Endodermal cell (in vitro differentiated cells): ENCODE data around the gene NSUN6. TPM values are rescaled to one million over a fixed set of nuclear protein-coding genes. Genes with fewer than 3 reads are reported as not detected.

Source experiments
- DNase-seq: peaks from one replicate; pipeline ENCODE4 v3.0.0-alpha.2; 2017
- H3K27ac ChIP-seq: 2 replicates; pipeline ENCODE4 v1.5.1; 2013; ENCODE audit warnings: mild to moderate bottlenecking, low read depth, low read length, moderate library complexity
- H3K27me3 ChIP-seq: 2 replicates; pipeline ENCODE4 v1.6.1; 2013; ENCODE audit warnings: mild to moderate bottlenecking, low read length, moderate library complexity; ENCODE audit not compliant: insufficient read depth, control insufficient read depth, poor library complexity, severe bottlenecking
- H3K36me3 ChIP-seq: 2 replicates; pipeline ENCODE4 v1.7.0; 2013; ENCODE audit warnings: mild to moderate bottlenecking, low read length, moderate library complexity; ENCODE audit not compliant: control insufficient read depth, insufficient read depth
- H3K4me1 ChIP-seq: one replicate; pipeline ENCODE4 v1.7.0; 2013; ENCODE audit warnings: low read length; ENCODE audit not compliant: control insufficient read depth, insufficient read depth
- H3K4me3 ChIP-seq: 2 replicates; pipeline ENCODE4 v1.5.1; 2013; ENCODE audit warnings: mild to moderate bottlenecking, low read length, moderate library complexity
- H3K9ac ChIP-seq: 2 replicates; pipeline ENCODE4 v1.6.1; 2013; ENCODE audit warnings: mild to moderate bottlenecking, low read length, moderate library complexity; ENCODE audit not compliant: poor library complexity, severe bottlenecking; ENCODE audit errors: extremely low read depth
- H3K9me3 ChIP-seq: 2 replicates; pipeline ENCODE4 v1.6.1; 2013; ENCODE audit warnings: mild to moderate bottlenecking, low read length, moderate library complexity; ENCODE audit not compliant: control insufficient read depth
- H3K27ac Mint-ChIP-seq: 2 replicates; pipeline ENCODE4 v1.8.0; 2020; ENCODE audit warnings: mixed read lengths
- H3K27me3 Mint-ChIP-seq: 2 replicates; pipeline ENCODE4 v1.8.0; 2021; ENCODE audit warnings: mild to moderate bottlenecking, mixed read lengths; ENCODE audit not compliant: insufficient read depth
- H3K36me3 Mint-ChIP-seq: 2 replicates; pipeline ENCODE4 v1.8.0; 2020; ENCODE audit warnings: low read depth, mixed read lengths
- H3K4me1 Mint-ChIP-seq: 2 replicates; pipeline ENCODE4 v1.8.0; 2020; ENCODE audit warnings: mixed read lengths
- H3K4me3 Mint-ChIP-seq: 2 replicates; pipeline ENCODE4 v1.8.0; 2020; ENCODE audit warnings: mild to moderate bottlenecking, moderate library complexity, mixed read lengths
- H3K9me3 Mint-ChIP-seq: 2 replicates; pipeline ENCODE4 v1.8.0; 2020; ENCODE audit warnings: mild to moderate bottlenecking, mixed read lengths
- CTCF ChIP-seq: fragments of 200-600 bp; sonication (generic); conservative IDR thresholded peaks from 2 replicates; pipeline ENCODE4 v1.5.0; 2021; ENCODE audit warnings: antibody characterized with exemption, mild to moderate bottlenecking
- WGBS, 2 experiments: methylation state at CpG; one replicate each; pipeline versions ENCODE4 v1.1.5 to v1.1.7; 2013; ENCODE audit warnings: missing lambda C conversion rate in 2 of 2, mixed read lengths in 1 of 2; ENCODE audit not compliant: insufficient coverage in 1 of 2, insufficient read length in 1 of 2; 5-methylcytosine and 5-hydroxymethylcytosine counted together
- total RNA-seq, 2 donors: library from RNA; stranded (reverse); fragmentation: NEBNext Ultra II Directional in 1 of 2; extraction: Animal tissue kit (Norgen Biotek cat#: 25700) in 1 of 2; gene quantifications; 2 replicates in 1 of 2; 3 replicates in 1 of 2; pipeline ENCODE4 v1.2.1, GENCODE V29; 2021

The NSUN6 gene
- total RNA-seq, 2 donors from 2014 or later: 10.6 to 15.4 TPM

- peaks cover 40% of the 10 kb centered on the region for H3K36me3 ChIP-seq
- no peak overlapping the region for H3K9ac ChIP-seq
- peaks cover 3% of the 10 kb centered on the region for H3K4me1 ChIP-seq
- H3K4me1 Mint-ChIP-seq: peaks cover 15% of the 10 kb centered on the region
- DNase-seq: peak; percentile 52
- no peak overlapping the region for H3K4me3 Mint-ChIP-seq
- H3K4me3 ChIP-seq: no peak overlapping the region
- WGBS, 2 experiments: 76 to 85% methylated on average over 3 of the region's 3 CpGs
- peaks cover 27% of the 10 kb centered on the region for H3K36me3 Mint-ChIP-seq
- no peaks in the 10 kb centered on the region for H3K9me3 Mint-ChIP-seq
- no peaks in the 10 kb centered on the region for H3K27me3 Mint-ChIP-seq
- H3K27me3 ChIP-seq: no peaks in the 10 kb centered on the region
- no peak overlapping the region for H3K27ac ChIP-seq
- TF ChIP-seq CTCF: no peak
- no peaks in the 10 kb centered on the region for H3K9me3 ChIP-seq
- H3K27ac Mint-ChIP-seq: peak overlapping the region; percentile 86
These were observed 40.9 kb downstream of the NSUN6 start for GRCh38 chr10:18610517-18610916.

- Mint-ChIP-seq H3K9me3 (no peaks in the 10 kb centered on the region), H3K4me1 (peaks cover 17% of the 10 kb centered on the region), H3K36me3 (peaks cover 27% of the 10 kb centered on the region), H3K27me3 (no peaks in the 10 kb centered on the region), H3K27ac (no peak overlapping the region), H3K4me3 (no peak overlapping the region)
- no peak for DNase-seq
- no peaks in the 10 kb centered on the region for H3K9me3 ChIP-seq
- H3K4me1 ChIP-seq: peaks cover 3% of the 10 kb centered on the region
- H3K27ac ChIP-seq: no peak overlapping the region
- H3K9ac ChIP-seq: no peak overlapping the region
- no peaks in the 10 kb centered on the region for H3K27me3 ChIP-seq
- no peak overlapping the region for H3K4me3 ChIP-seq
- H3K36me3 ChIP-seq: peaks cover 31% of the 10 kb centered on the region
- WGBS, 2 experiments: 92% methylated on average over 5 of the region's 6 CpGs; no CpG with 5 or more reads in 1 of the 2 experiments
- no peak for TF ChIP-seq CTCF
These were observed 42.8 kb downstream of the NSUN6 start for GRCh38 chr10:18608596-18608995.

GRCh38 chr10:18607503-18608378 is 43.6 kb downstream of the NSUN6 start:
- Mint-ChIP-seq H3K36me3 (peaks cover 29% of the 10 kb centered on the region), H3K4me3 (no peak overlapping the region), H3K9me3 (no peaks in the 10 kb centered on the region), H3K4me1 (peaks cover 17% of the 10 kb centered on the region), H3K27ac (no peak overlapping the region), H3K27me3 (no peaks in the 10 kb centered on the region)
- no peak overlapping the region for H3K27ac ChIP-seq
- H3K4me3 ChIP-seq: no peak overlapping the region
- peaks cover 3% of the 10 kb centered on the region for H3K4me1 ChIP-seq
- H3K9ac ChIP-seq: no peak overlapping the region
- no peak for DNase-seq
- no peaks in the 10 kb centered on the region for H3K9me3 ChIP-seq
- no peak for TF ChIP-seq CTCF
- 100% methylated on average over 1 of the region's 1 CpG; no CpG with 5 or more reads in 1 of the 2 experiments for WGBS, 2 experiments
- no peaks in the 10 kb centered on the region for H3K27me3 ChIP-seq
- H3K36me3 ChIP-seq: peaks cover 27% of the 10 kb centered on the region
